TTC549 (cell line): Measurements from ENCODE around the gene SLC36A4.
"Not testable (repeated sequence)": the region's sequence is repeated elsewhere in the genome, so short reads cannot be mapped to it uniquely, and the experiment has no call there.

Experiments
- FAIRE-seq: peaks from 2 replicates; lab custom pipeline; 2012; peaks lifted over from hg19 to GRCh38; lab: Jason Lieb, UNC

SLC36A4 gene

GRCh38 chr11:93193731-93194130, 4.1 kb downstream of the SLC36A4 start:
- FAIRE-seq = no peak

DNA sequence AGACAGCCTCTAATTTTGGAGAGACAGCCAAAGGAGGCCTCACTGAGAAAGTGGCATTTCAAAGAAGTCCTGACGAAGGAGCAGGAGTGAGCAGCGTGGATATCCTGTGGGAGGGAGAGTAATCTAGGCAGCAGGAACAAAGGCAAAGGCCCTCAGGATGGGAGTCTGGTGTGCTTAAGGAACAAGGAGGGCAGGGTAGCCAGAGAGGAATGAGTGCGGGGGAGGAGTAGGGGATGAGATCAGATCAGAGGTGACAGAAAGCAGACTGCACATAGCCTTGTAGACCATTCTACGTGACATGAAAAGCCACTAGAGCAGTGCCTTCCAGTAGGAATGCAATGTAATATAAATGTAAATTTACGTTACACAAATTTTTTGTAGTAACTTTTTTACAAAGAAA, 5.6 kb downstream of the SLC36A4 start:
- no peak for FAIRE-seq

GRCh38 chr11:93189462-93189861, 8.3 kb downstream of the SLC36A4 start:
- no peak for FAIRE-seq

GRCh38 chr11:93188726-93189125, 9.1 kb downstream of the SLC36A4 start:
- no peak for FAIRE-seq

- FAIRE-seq = no peak
Observed at GRCh38 chr11:93187290-93187689, 10.5 kb downstream of the SLC36A4 start.

GRCh38 chr11:93177891-93178290, 19.9 kb downstream of the SLC36A4 start:
- FAIRE-seq = not testable (repeated sequence)

GRCh38 chr11:93169950-93170561, 27.7 kb downstream of the SLC36A4 start:
- FAIRE-seq = peak; percentile 15

DNA sequence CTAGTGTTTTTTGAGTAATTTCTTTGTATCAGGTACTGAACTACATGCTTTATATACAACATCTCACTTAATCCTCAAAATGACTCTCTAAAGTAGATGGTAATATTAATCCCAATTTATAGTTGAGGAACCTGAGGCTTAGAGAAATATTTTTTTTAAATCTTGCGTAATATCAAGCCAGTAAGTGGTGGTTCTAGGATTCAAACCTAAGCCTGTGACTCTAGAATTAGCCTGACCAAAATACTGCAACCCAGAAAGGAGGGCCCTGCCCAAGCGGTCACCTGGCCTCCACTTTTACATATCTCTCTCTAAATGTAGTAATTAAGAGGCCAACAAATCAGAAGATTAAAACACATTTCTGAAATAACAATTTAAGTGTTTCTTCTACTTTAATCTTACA, 28.6 kb downstream of the SLC36A4 start:
- FAIRE-seq = no peak

- FAIRE-seq = no peak
Observed at GRCh38 chr11:93166862-93167261, 30.9 kb downstream of the SLC36A4 start.

GRCh38 chr11:93166194-93166593, 31.6 kb downstream of the SLC36A4 start:
- FAIRE-seq = no peak

- FAIRE-seq = no peak
Observed at GRCh38 chr11:93160808-93161207, 37.0 kb downstream of the SLC36A4 start.

DNA sequence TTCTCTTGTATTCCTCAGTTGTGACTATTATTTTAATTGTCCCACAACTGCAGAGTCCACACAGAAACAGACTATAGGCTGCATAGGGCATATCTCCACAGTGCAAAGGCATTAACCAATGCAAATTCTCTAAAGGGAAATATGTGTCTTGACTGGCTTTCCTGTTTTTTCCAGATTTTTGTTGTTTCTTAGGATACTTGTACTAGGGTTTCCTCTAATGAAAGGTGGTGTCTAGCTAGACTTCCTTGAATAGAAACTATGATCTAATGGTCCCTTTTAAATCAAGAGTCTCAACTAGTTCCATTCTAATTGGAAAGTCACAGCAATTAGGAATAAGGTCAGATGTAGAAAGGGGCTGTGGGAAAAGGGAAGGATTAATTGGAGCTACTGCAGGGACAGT, 37.6 kb downstream of the SLC36A4 start:
- no peak for FAIRE-seq

DNA sequence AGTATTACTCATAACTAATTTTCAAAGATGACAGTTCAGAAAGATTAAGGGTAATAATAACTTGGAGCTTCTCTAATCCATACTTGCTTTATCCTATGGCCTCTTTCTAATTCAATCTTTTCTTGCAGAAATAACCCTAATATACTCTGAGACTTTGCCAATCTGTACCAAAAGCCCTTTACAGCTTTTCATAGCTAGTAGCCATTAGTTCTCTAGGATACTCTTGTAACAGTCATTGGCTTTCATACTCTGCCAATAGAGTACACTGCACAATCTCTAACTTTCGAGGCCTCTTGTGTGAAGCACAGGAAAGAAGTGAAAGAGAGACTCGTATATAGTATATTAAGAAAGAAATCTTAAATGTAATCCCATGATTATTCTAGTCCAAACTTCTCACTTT, 38.1 kb downstream of the SLC36A4 start:
- FAIRE-seq = no peak

GRCh38 chr11:93155738-93156137, 42.1 kb downstream of the SLC36A4 start:
- FAIRE-seq = no peak

DNA sequence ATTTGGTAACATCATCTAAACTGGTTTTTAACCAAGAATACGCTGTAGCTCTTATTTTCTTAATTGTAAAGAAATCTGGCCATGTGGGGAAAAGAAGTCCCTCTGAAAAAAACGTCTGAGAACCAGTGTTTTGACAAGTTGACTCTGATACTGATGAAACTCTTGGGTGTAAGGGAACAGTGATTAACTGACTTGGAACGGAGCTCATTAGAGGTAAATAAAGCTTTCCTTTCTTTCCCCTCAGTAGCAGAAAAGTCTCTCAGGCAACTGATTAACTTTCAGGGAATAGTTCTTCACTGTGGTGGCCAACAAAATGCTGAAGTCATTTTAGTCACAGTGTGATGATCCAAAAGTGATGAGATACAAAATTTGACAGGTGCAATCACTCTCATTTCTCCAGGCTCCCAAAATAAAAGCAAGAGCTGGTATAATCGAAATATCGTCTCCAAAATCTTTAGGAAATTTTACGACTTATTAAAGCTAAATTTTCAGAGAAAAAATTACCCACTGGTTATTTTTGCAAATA, 52.3 kb downstream of the SLC36A4 start:
- FAIRE-seq = no peak

DNA sequence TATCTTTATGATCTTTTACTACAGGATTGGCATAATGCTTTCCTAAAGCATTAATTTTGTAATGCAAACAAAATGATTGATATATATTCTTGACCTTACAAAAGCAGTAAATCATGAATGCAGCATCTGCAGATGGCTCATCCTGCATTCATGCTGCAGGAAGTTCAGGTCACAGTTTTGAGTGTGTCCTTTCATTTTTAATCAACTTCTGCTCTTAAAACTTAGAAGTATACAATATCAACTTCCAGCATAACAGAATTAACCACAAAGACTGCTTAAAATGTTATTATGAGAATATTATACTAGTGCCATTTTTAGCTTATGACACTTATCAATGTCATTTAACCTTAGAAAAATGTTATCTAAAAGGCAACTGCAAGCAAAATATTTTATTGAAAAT, 54.0 kb downstream of the SLC36A4 start:
- FAIRE-seq = no peak

GRCh38 chr11:93143186-93143585, 54.6 kb downstream of the SLC36A4 start:
- FAIRE-seq = no peak

GRCh38 chr11:93133488-93134109, 64.2 kb downstream of the SLC36A4 start:
- FAIRE-seq = no peak

- FAIRE-seq = no peak
Observed at GRCh38 chr11:93132836-93133235, 65.0 kb downstream of the SLC36A4 start.

GRCh38 chr11:93131709-93132108, 66.1 kb downstream of the SLC36A4 start:
- no peak for FAIRE-seq

- FAIRE-seq = no peak
Observed at GRCh38 chr11:93128574-93128973, 69.2 kb downstream of the SLC36A4 start.

GRCh38 chr11:93123351-93123898, 74.4 kb downstream of the SLC36A4 start:
- no peak for FAIRE-seq

DNA sequence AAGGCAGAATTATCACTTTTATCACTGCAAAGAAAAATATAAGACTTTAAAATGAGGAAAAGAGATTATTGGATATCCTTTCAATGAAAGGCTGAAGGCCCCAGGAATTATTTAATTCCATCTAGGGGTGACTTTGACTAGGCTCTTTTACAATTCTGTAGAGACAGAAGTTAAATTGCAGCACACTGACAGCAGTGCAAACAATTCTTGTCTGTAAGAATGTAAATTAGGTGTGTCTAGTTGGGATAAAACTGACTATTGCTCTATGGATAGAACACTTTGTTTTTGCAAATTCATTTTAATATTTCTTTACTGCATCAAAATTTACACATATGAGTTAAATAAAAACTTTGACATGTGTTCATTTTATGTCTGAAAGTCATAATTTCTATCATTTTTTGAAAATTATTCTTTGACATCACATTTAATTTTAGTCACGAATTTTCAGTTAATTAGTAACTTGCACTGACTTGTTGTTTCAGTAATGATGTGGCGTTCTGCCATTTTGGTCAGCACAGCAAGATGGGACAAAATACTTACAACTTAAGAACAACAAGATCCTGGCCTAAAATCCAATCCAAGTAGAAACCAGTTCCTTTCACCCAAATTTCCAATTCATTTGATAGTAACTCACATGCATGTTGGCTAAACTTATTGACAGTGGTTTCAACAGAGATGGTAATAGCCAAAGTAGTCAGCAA, 75.1 kb downstream of the SLC36A4 start:
- FAIRE-seq = no peak
